ENCODE data around the gene TMEM179. TPM values are rescaled to one million over a fixed set of nuclear protein-coding genes. Genes with fewer than 3 reads are reported as not detected.

TMEM179 gene
- total RNA-seq, 4 donors from 2014 or later = 1.1 to 10.5 (median 1.4) TPM; not detected in 1

- in situ Hi-C loops (cut with MboI; ENCODE audit: low pct_ligation_motif_present in 1 of 4, low pct_unique_long_range_greater_than_20kb in 1 of 4, low sequenced_read_pairs in 3 of 4) = no loop called here
- H3K27me3 ChIP-seq = peaks cover 74% of the 10 kb centered on the region
These were observed 1.6 kb downstream of the TMEM179 start for GRCh38 chr14:104602933-104603325.

GRCh38 chr14:104602315-104602932 lies 2.1 kb downstream of the TMEM179 start:
- Histone ChIP-seq H3K9me3 (no peaks in the 10 kb centered on the region), H3K4me1 (peaks cover 0 to 4% (median 2%) of the 10 kb centered on the region in 4 donors), H3K27me3 (peaks cover 71% of the 10 kb centered on the region), H3K36me3 (no peaks in the 10 kb centered on the region), H3K27ac (no peak overlapping the region), H3K4me3 (no peak overlapping the region)
- WGBS, 2 donors (ENCODE audit: low coverage in 1 of 2) = 70 to 83% methylated on average over 2 to 11 of the region's 11 CpGs
- in situ Hi-C loops (cut with MboI; ENCODE audit: low pct_ligation_motif_present in 1 of 4, low pct_unique_long_range_greater_than_20kb in 1 of 4, low sequenced_read_pairs in 3 of 4) = no loop called here
- DNase-seq = no peak
- TF ChIP-seq CTCF (IDR thresholded peaks at IDR 0.05) (no peak), POLR2A (IDR thresholded peaks at IDR 0.05) (no peak), POLR2AphosphoS5 (IDR thresholded peaks at IDR 0.05) (no peak), EP300 (IDR thresholded peaks at IDR 0.05; ENCODE audit: low read depth) (no peak)
- intact Hi-C loops (cut with DNase I; ENCODE audit: low total_unique reads) = no loop called here

More at GRCh38 chr14:104602933-104603325, 1.6 kb downstream of the TMEM179 start:
- TF ChIP-seq EP300 (IDR thresholded peaks at IDR 0.05; ENCODE audit: low read depth) (no peak), POLR2A (IDR thresholded peaks at IDR 0.05) (no peak), POLR2AphosphoS5 (IDR thresholded peaks at IDR 0.05) (no peak), CTCF (IDR thresholded peaks at IDR 0.05) (no peak)
- 90% methylated on average over 7 of the region's 7 CpGs; no CpG with 5 or more reads in 1 of the 2 donors for WGBS, 2 donors (ENCODE audit: low coverage in 1 of 2)
- Histone ChIP-seq H3K27ac (no peak overlapping the region), H3K4me3 (no peak overlapping the region), H3K9me3 (no peaks in the 10 kb centered on the region), H3K36me3 (no peaks in the 10 kb centered on the region), H3K4me1 (peaks cover 0 to 4% (median 2%) of the 10 kb centered on the region in 4 donors)
- DNase-seq = no peak
- intact Hi-C loops (cut with DNase I; ENCODE audit: low total_unique reads) = no loop called here

DNA sequence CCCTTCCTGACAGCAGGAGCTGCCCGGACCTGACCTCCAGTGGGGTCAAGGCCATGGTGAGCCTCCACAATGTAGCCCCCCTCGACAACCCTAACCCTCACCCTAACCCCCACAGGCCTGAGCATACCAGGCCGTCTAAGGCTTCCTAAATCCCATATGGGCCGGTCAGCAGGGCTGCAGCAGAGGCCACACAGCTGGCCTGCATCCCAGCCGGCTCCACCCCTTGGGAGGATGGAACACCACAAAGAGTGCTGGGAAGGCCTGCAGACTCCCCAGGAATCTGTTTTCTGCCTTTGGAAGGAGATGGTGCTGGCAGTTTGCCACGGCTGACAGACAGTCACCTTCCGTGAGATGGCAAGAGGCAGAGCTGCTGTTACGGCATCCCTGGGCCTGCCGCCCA lies 2.8 kb downstream of the TMEM179 start:
- WGBS, 2 donors (ENCODE audit: low coverage in 1 of 2) = 55% methylated on average over 6 of the region's 9 CpGs; no CpG with 5 or more reads in 1 of the 2 donors
- in situ Hi-C loops (cut with MboI; ENCODE audit: low pct_ligation_motif_present in 1 of 4, low pct_unique_long_range_greater_than_20kb in 1 of 4, low sequenced_read_pairs in 3 of 4) (no loop called here), intact Hi-C loops (cut with DNase I; ENCODE audit: low total_unique reads) (no loop called here)
- TF ChIP-seq POLR2A (IDR thresholded peaks at IDR 0.05) (no peak), POLR2AphosphoS5 (IDR thresholded peaks at IDR 0.05) (no peak)
- H3K9me3 ChIP-seq = no peaks in the 10 kb centered on the region
- H3K36me3 ChIP-seq = no peaks in the 10 kb centered on the region
- DNase-seq = no peak
- no peak overlapping the region for H3K4me3 ChIP-seq
- H3K27me3 ChIP-seq = peaks cover 65% of the 10 kb centered on the region
- H3K4me1 ChIP-seq = peaks cover 0 to 4% (median 2%) of the 10 kb centered on the region in 4 donors
- H3K27ac ChIP-seq = no peak overlapping the region

GRCh38 chr14:104600805-104601204 lies 3.8 kb downstream of the TMEM179 start:
- 86% methylated on average over 8 of the region's 8 CpGs; no CpG with 5 or more reads in 1 of the 2 donors for WGBS, 2 donors (ENCODE audit: low coverage in 1 of 2)
- Histone ChIP-seq H3K27me3 (peaks cover 55% of the 10 kb centered on the region), H3K27ac (no peak overlapping the region), H3K36me3 (no peaks in the 10 kb centered on the region), H3K4me3 (no peak overlapping the region), H3K4me1 (peaks cover 0 to 4% (median 2%) of the 10 kb centered on the region in 4 donors), H3K9me3 (no peaks in the 10 kb centered on the region)
- TF ChIP-seq EP300 (IDR thresholded peaks at IDR 0.05; ENCODE audit: low read depth) = no peak
- no peak for TF ChIP-seq CTCF (IDR thresholded peaks at IDR 0.05)
- TF ChIP-seq POLR2AphosphoS5 (IDR thresholded peaks at IDR 0.05) = no peak
- TF ChIP-seq POLR2A (IDR thresholded peaks at IDR 0.05) = no peak
- intact Hi-C loops (cut with DNase I; ENCODE audit: low total_unique reads) (no loop called here), in situ Hi-C loops (cut with MboI; ENCODE audit: low pct_ligation_motif_present in 1 of 4, low pct_unique_long_range_greater_than_20kb in 1 of 4, low sequenced_read_pairs in 3 of 4) (no loop called here)
- no peak for DNase-seq
